GM18867 (cell line): ENCODE measurements around the gene FMN1.

ENCODE experiments used
- ATAC-seq: cut with Tn5 transposase; IDR thresholded peaks from one replicate; pipeline ENCODE4 v1.9.1; 2021; ENCODE audit warnings: mild to moderate bottlenecking, moderate library complexity; ENCODE audit not compliant: unreplicated experiment

FMN1 gene

GRCh38 chr15:33194704-33195670 lies at the start of gene FMN1:
Gene FMN1 (minus strand): TSS chr15:33194714. CDS start chr15:33154914, 39,800 bp downstream.
- ATAC-seq, result peak; percentile 67

DNA sequence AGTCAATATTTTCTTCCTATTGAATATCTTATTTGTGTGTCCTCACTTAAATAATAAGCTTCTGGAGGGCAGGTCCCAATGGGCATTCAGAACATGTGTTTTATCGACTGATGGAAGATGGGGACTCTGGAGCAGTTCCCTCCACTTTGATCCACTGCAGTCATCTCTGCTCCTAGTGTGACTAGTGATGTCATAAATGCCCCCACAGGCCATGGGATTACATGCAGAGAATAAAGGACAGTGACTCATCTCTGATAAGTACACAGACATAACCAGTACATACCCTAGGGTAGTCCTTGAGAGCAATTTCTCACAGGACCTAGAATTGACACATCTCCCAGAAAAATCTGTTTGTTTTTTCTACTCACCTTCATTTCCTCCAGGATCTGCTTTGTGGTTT lies 49.4 kb upstream of the FMN1 start:
- no peak for ATAC-seq

- ATAC-seq, result no peak
Observed at GRCh38 chr15:33243393-33243792, 48.9 kb upstream of the FMN1 start.

DNA sequence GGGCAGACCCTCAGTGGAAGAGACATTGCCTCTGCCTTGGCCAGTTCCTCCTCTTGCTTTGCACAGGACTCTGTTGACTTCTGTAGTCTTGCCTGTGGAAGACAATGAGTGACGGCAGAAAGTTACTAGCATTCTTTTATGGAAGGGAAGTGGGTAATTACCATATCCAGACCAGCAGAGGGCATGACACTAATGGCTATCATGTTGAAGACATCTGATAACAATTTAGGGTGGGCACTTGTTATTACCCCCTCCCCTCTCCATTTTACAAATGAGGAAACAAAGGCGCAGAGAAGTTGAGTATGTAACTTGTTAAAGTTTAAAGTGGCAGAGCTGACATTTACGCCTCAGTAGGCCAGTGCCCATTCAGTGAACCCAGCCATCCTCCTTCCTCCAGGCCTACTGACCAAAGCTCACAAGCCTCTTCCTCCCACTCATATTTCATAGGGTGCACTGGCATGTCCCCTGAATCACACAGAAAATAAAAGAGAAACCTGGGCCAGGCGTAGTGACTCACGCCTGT lies 48.2 kb upstream of the FMN1 start:
- no peak for ATAC-seq

DNA sequence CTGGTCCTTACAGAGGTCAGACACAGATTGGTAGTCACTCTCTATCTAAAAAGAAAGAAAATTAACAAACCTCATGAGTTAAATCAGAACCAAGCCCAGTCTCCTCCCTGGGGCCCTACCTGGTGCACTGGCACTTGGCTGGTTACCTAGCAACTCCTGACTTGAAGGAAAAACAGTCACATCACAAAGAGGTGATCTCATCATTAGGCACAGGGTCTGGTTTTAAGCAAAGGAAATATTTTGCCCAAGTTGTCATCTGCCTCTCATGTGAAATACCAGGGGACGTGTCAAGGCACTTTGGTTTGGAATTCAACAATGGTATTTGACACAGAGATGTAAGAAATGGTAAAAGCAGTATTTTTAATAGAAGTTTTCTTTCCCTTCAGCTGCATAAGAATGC lies 47.7 kb upstream of the FMN1 start:
- no peak for ATAC-seq

- ATAC-seq, result no peak
Observed at GRCh38 chr15:33236841-33237509, 42.5 kb upstream of the FMN1 start.

DNA sequence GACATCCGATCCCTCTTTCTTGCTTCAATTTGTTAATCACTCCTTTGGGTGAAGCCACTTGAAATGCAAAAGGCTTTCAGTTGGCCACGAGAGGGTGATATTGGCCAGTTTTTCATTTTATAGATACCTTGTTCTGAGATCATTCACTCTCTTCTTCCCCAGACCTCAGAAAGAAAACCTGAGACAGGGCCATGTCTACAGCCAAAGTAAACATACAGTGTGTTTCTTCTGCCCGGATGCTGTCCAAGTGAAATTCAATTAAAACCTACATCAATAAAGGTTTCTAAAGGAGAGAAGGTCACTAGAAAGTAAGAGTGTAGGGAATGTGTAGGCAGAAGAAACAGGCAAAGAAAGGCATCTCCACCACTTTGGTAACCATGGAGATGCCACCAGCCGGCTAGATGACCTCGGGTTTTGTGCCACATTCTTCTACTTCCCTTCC lies 39.5 kb upstream of the FMN1 start:
- ATAC-seq, result no peak

DNA sequence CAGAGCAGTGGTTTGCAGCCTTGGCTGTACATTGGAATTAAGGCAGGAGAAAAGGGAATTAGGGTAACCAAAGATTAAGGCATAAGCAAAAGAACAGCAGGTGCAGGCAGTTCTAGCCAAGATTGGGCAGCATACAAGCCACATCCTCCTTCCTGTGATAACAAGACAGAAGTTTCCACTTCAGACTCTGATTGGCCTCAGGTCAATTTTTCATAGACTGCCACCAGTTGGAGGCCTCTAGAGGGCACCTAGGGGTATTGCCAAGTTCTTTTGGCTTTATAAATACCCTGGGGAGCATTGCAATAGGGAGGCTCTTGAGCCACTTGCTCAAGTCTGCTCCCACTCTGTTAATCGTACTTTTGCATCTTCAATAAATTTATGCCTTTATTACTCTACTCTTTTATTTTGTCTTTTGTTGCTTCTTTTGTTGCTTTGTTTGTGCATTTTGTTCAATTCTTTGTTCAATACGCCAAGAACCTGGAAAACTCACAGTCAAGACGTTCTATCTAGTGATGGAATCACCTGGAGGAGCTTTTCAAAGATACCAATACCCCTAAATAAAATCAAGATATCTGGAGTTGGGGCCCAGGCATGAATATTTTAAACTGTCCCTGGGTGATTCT lies 32.2 kb upstream of the FMN1 start:
- ATAC-seq, result peak; percentile 97

GRCh38 chr15:33218071-33218491 lies 23.6 kb upstream of the FMN1 start:
- ATAC-seq, result no peak

DNA sequence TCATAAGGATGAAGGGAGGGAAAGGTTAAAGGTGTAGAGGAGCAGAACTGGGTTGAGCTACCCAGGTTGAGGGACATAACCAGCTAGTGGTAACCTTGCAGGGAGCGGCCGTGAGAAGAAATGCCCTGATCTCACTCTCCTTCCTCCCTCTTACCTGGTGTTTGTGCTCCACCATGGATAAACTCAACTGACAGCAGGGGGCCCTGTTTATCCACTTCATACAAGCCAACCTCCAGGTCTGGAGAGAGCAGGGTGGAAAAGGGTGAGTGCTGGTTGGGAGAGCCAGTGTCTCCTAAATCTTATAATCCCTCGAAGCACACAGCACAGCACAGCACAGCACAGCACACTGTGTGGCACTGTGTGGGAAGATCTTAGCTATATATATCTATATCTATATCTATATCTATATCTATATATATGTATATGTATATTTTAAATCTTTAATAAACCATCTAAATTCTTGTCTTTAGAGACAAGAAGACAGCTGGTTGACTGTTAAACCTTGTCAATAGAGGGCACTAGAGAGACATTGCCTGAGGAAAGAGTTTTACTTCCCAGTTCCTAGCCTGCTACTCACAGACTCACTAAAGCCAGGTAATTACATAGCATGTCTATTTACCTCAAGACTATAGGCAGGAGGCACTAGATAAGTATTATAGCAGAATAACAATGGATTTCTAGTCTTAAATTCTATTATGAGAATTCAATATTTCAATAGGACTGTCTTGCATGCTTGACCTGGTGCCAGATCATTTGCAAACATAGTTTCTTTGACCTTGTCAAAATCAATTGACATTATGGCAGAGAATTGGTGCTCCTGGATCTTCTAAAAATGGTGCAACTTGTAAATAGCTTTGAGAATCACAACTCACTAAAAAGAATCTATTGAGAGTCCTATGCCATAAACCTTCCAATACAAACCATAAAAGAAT lies 21.7 kb upstream of the FMN1 start:
- no peak for ATAC-seq

- ATAC-seq, result no peak
Observed at GRCh38 chr15:33211176-33211808, 16.8 kb upstream of the FMN1 start.

GRCh38 chr15:33209575-33210481 lies 15.3 kb upstream of the FMN1 start:
- no peak for ATAC-seq

GRCh38 chr15:33207646-33208045 lies 13.1 kb upstream of the FMN1 start:
- ATAC-seq, result no peak

- no peak for ATAC-seq
Observed at GRCh38 chr15:33206366-33206765, 11.9 kb upstream of the FMN1 start.

DNA sequence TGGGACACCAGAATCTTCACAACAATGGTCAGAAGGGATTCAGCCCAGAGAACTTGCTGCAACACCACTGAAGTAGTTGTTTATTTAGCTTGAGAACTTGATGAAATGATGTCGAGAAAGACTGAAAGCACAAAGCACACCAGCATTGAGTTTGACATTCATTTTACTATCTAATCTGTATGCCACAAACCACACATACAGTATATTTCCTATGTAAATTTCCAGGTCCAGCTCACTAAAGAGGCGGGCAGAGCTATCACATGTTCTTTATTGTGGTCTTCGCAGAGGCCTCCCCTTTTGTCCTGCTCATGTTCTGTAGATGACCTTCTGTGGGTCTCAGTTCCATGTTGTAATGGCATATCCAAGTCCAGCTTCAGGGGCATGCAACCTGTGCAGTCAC lies 10.4 kb upstream of the FMN1 start:
- ATAC-seq, result no peak

DNA sequence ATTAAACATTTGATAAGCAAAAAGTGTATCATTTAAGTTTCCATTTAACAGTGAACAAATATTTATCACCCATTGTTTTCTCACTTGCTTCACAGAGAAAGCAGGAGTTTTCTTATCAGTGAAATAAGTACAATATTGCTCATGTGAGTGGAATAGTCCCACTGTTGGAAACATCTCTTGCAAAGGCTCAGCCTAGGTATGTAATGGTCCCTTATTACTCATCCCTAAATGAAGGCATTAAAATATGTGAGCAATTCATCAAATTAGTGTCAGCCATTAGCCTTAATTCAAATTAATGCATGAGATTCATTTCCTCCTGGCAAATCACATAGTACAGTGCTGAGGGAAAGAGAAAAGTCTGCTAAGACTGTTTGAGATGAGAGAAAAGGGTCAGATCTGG lies 9.6 kb upstream of the FMN1 start:
- ATAC-seq, result no peak

DNA sequence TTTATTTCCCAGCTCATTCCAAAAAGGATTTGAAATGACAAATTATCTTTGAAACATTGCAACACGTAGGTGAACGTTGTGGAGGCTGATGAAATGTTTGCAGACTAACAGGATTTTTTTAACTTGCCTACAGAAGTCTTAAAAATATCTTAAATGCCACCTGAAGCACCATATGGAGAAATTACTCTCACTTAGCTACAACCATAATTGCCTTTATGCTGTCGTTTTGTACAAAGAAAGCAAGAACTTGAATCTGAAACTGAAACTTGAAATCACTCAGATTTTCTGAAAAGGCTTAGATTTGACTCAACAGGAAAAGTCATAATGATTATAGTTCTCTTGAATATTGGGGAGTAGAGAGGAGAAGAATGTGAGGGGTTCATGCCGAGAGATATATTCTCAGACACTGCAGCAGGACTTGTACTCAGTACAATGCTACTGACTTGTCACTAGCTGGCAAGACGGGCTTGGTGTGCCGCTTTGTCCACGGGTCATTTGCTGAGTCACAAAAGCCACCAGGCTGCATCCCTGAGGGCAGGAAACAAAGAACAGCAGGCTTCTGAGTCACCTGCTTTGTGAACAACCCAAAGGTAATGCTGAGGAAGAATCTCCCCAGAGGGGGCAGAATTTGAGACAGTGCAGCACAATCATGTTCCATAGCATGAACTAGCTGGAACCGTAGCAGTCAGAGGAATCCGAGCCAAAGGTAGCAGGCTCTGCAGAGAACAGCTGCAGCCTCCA lies 7.1 kb upstream of the FMN1 start:
- ATAC-seq, result peak; percentile 72

DNA sequence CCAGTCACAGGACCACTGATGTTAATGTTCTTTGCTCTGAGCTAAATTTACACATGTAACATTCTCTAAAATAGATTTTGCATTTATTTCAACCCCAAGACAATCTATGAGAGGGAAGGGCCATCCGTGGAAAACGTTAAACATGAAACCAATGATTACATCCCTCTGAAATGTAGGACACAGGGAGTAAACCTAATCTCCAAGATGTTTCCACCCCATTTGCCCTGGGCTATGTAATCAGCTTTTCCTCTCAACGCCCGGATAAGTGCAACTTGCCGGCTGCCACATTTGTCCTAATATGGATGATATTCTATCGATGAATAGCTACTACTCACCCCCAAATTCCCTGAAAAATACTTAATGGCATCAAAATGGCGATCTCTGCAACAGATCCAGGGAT lies 6.4 kb upstream of the FMN1 start:
- no peak for ATAC-seq
